NCI-H146 (cell line): Measurements from ENCODE around the gene XAGE5.
"Not testable (repeated sequence)": the region's sequence is repeated elsewhere in the genome, so short reads cannot be mapped to it uniquely, and the experiment has no call there.

Experiments used
- DNase-seq: peaks from one replicate; lab custom pipeline; 2025; lab: John Stamatoyannopoulos, UW

XAGE5 gene, protein sequence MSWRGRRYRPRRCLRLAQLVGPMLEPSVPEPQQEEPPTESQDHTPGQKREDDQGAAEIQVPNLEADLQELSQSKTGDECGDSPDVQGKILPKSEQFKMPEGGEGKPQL

GRCh38 chrX:52811065-52811625 is at the start of gene XAGE5:
Gene XAGE5, plus strand, starts transcription at chrX:52811287. Its CDS starts 1,280 bp downstream, at chrX:52812567.
- peak; percentile 5 for DNase-seq

DNA sequence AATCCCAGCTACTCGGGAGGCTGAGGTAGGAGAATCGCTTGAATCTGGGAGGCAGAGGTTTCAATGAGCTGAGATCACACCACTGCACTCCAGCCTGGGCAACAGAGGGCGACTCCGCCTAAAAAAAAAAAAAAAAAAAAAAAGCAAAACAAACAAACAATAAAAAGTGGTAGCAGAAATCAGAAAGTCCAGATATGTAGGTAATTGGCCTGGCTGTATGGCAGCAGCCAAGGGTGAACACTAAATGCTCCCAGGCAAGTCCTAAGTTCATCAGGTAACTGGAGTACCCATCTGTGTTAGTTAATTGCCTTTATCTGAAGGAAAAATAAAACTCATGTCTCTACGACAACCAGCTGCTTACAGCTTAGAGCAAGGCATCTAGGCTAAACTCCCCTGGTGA is 45.1 kb upstream of the XAGE5 start:
- not testable (repeated sequence) for DNase-seq

GRCh38 chrX:52773504-52773903 is 37.6 kb upstream of the XAGE5 start:
- DNase-seq = not testable (repeated sequence)

- not testable (repeated sequence) for DNase-seq
Observed at GRCh38 chrX:52797327-52797726, 13.8 kb upstream of the XAGE5 start, which contains the start of gene SPANXN5. Gene SPANXN5, minus strand, starts transcription at chrX:52797427. Its CDS starts 79 bp downstream, at chrX:52797348.

- DNase-seq = not testable (repeated sequence)
Observed at GRCh38 chrX:52804876-52805275, 6.2 kb upstream of the XAGE5 start.

GRCh38 chrX:52819788-52820187 is 8.7 kb downstream of the XAGE5 start:
- no peak for DNase-seq

GRCh38 chrX:52821079-52821760 is 10.1 kb downstream of the XAGE5 start:
- DNase-seq = no peak

DNA sequence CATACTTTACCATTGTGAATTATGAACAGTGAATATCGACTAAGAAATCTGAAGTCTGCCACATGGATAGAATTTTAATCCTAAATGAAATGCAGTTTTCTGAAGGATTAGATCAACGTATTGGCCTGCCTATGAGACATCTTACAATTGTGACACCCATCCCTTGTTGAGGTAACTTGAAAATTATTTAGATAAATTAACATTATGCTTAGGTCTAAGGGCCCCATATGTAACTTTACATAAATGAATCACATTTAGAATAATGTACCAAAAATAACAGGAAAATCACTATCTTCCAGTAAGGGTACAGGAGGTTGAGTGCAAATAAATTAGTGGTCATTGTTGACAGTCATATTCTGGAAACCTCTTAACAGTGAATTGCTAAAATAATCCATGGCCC is 13.5 kb downstream of the XAGE5 start:
- no peak for DNase-seq

- DNase-seq = no peak
Observed at GRCh38 chrX:52830551-52830950, 19.5 kb downstream of the XAGE5 start.

DNA sequence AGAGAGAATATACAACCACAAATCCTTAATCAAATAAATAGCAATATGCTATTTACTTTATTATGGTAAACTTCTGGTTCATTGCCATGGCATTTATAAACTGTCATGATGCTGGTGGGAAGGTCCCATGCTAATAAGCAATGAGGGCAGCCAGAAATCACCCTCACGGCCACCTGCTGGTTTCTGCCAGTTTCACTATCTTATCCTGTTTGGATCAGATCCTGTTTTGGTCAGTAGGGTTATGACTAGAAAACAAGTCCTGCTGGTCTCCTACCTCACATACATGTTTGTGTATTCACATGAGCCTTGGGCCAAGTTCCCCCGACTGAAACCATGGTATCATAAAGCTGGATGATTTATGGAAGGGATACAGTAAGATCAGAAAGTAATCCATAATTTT is 28.1 kb downstream of the XAGE5 start:
- DNase-seq = no peak

- not testable (repeated sequence) for DNase-seq
Observed at GRCh38 chrX:52843619-52844018, 32.5 kb downstream of the XAGE5 start.

DNA sequence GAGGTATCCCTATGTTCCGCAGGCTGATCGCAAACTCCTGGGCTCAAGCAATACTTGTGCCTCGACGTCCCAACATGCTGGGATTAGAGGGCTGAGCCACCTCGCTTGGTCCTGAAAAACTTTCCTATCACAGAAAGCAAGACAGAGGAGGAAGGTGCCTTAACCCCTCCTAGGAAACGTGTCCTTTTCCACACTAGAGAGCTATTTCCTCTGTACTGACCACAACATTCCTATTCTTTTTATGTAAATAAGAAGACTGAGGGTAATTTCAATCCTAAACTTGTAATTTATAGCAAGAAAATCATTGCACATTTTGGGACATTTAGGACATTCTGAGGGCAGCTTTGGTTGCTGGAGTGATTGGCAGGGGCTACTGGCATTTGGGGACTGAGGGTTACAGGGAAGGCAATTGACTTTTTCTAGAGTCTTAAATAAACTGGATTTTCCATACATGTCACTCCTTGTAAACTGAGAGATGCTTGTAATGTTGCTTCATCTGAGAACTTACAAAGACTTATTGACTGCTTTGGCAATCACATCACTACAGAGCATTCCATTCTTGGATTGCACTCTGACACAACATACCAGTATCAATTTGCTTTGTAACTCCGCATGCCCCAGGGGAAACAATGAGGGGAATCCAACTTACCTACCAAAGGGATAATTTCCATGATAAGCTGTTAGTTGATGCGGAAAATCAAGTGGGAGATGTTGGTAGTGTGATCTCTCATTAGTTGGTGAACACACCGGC is 41.2 kb downstream of the XAGE5 start:
- DNase-seq = no peak

DNA sequence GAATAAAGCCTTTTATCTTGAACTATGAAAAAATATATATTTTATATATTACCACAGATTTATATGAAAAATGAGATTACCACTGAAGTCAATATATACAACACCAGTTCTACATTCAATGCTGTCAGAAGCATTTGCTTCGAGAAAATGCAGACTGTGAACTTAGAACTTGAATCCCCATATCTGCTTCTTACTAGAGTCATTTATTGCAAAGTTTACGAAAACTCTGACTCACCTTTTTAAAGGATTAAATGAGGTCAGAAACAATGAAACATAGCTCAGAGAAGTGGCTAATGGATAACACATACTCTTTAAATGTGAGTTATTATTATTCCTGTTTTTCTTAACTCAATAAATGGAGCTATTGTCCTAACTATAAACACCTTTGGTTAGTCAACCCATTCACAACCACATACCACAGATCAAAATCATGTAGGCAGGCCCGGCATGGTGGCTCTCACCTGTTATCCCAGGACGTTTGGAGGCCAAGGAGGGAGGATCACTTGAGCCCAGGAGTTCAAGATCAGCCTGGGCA is 46.0 kb downstream of the XAGE5 start:
- DNase-seq = not testable (repeated sequence)

GRCh38 chrX:52865343-52865998 is 54.4 kb downstream of the XAGE5 start:
- DNase-seq = no peak
